ENCODE measurements around the gene MTHFSD.

Gene MTHFSD

DNA sequence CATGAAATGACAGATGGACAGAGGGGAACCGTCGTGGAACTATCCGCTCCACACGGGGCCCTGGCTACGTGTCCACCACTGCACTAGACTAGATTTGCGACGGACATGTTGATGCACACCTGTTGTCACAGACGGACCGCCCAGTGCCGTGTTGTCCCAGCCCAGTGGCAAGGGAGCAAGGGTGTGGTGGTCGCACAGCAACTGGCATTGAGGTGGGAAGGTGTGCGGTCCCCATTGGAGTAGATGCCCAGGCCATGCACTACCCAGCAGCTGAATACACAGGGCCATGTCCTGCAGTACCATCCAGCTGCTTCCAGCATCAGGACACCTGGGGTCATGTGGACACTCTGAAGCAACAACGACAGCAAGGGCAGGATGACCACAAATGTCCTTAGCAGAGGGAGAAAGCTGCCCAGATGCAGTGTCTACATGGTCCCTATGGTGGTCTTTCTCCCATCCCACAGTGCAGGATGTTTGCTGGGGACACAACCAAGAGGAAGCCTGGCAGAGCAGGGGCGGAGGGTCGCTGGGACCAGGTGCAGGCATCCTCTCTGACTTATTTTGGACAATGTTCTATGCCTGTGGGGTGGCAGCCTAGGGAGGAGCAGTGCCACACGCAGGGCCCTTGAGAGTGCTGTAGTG lies 35.9 kb downstream of the MTHFSD start:
- no peak overlapping the region for H2AFZ ChIP-seq (ENCODE audit: insufficient read depth, low read length, poor library complexity)
- WGBS (ENCODE audit: extremely low coverage, insufficient coverage, insufficient read length): no CpG with 5 or more reads among the region's 16 CpGs
- no peak for DNase-seq

DNA sequence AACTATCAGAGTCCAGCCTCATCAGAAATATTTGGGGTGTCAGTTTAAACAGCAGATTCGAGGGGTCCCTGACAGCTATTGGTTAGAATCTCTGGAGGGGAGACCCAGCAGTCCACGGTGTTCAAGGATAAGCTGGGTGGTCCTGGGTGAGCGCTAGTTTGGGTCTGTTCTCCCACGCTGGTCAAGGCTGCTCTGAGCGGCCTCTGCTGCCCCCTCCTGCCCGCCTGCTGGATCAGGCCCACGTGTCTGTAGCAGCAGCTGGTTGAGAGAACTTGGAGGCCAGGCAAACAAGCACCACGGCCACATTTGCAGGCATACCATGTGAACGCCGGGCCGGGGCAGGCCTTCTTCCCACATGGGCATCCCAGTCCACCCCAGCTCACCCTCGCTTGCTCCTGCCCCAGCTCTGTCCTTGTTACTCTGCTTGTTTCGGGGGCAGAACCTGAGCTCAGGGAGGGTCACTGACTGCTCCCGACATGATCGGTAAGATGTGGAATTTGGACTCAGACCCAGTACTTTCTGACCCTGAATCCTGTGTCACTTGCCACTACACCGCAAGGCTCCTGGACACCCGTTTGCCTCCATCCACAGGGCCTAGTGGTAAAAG lies 37.3 kb downstream of the MTHFSD start:
- no peak overlapping the region for H3K9ac ChIP-seq (ENCODE audit: low read length)
- H3K23ac ChIP-seq (ENCODE audit: low read length): no peak overlapping the region
- H3K9me3 ChIP-seq (ENCODE audit: insufficient read depth, low read depth, low read length): peaks cover 2% of the 10 kb centered on the region
- no peak overlapping the region for H2BK12ac ChIP-seq (ENCODE audit: low read length)
- no peaks in the 10 kb centered on the region for H3K79me2 ChIP-seq (ENCODE audit: control insufficient read depth, insufficient read depth, low read length, poor library complexity)
- H3K79me1 ChIP-seq (ENCODE audit: low read length): no peaks in the 10 kb centered on the region
- H3K14ac ChIP-seq (ENCODE audit: low read length): no peak overlapping the region
- H4K8ac ChIP-seq (ENCODE audit: low read depth, low read length): no peak overlapping the region
- H3K27ac ChIP-seq (ENCODE audit: low read depth, low read length): no peak overlapping the region
- no peak overlapping the region for H4K91ac ChIP-seq (ENCODE audit: low read depth, low read length)
- H3K4me1 ChIP-seq (ENCODE audit: control insufficient read depth in 1 of 2, insufficient read depth in 2 of 2, low read length in 2 of 2): peaks cover 4 to 5% of the 10 kb centered on the region in 2 experiments
- DNase-seq: peak; percentile 19 to 53
- no peak overlapping the region for H2BK5ac ChIP-seq (ENCODE audit: low read depth, low read length, poor library complexity)
- no peak overlapping the region for H2AK5ac ChIP-seq (ENCODE audit: low read length)
- no peak overlapping the region for H4K12ac ChIP-seq (ENCODE audit: low read depth, low read length)
- no peak overlapping the region for H3K18ac ChIP-seq (ENCODE audit: low read length)
- H3K36me3 ChIP-seq (ENCODE audit: control insufficient read depth in 1 of 2, insufficient read depth in 2 of 2, low read length in 2 of 2): no peaks in the 10 kb centered on the region
- WGBS (ENCODE audit: extremely low coverage, insufficient coverage, insufficient read length): no CpG with 5 or more reads among the region's 17 CpGs
- H2BK120ac ChIP-seq (ENCODE audit: insufficient read depth, low read length, poor library complexity): no peak overlapping the region
- no peak overlapping the region for H3K4me2 ChIP-seq (ENCODE audit: low read length)
- H2AFZ ChIP-seq (ENCODE audit: insufficient read depth, low read length, poor library complexity): no peak overlapping the region
- peaks cover 36% of the 10 kb centered on the region for H3K27me3 ChIP-seq (ENCODE audit: insufficient read depth, low read length)
- H3K4me3 ChIP-seq (ENCODE audit: low read depth, low read length): no peak overlapping the region
- H3K4ac ChIP-seq (ENCODE audit: low read depth, low read length): no peak overlapping the region

More for the DNA sequence above, 35.9 kb downstream of the MTHFSD start:
- no peak overlapping the region for H2BK5ac ChIP-seq (ENCODE audit: low read depth, low read length, poor library complexity)
- H3K79me1 ChIP-seq (ENCODE audit: low read length): no peaks in the 10 kb centered on the region
- no peak overlapping the region for H4K8ac ChIP-seq (ENCODE audit: low read depth, low read length)
- no peak overlapping the region for H2BK120ac ChIP-seq (ENCODE audit: insufficient read depth, low read length, poor library complexity)
- no peak overlapping the region for H3K9ac ChIP-seq (ENCODE audit: low read length)
- no peak overlapping the region for H3K18ac ChIP-seq (ENCODE audit: low read length)
- H3K4me2 ChIP-seq (ENCODE audit: low read length): no peak overlapping the region
- H4K12ac ChIP-seq (ENCODE audit: low read depth, low read length): no peak overlapping the region
- H3K9me3 ChIP-seq (ENCODE audit: insufficient read depth, low read depth, low read length): peaks cover 2% of the 10 kb centered on the region
- H3K4ac ChIP-seq (ENCODE audit: low read depth, low read length): no peak overlapping the region
- no peak overlapping the region for H2BK12ac ChIP-seq (ENCODE audit: low read length)
- no peaks in the 10 kb centered on the region for H3K36me3 ChIP-seq (ENCODE audit: control insufficient read depth in 1 of 2, insufficient read depth in 2 of 2, low read length in 2 of 2)
- H3K14ac ChIP-seq (ENCODE audit: low read length): no peak overlapping the region
- H3K79me2 ChIP-seq (ENCODE audit: control insufficient read depth, insufficient read depth, low read length, poor library complexity): no peaks in the 10 kb centered on the region
- peaks cover 4 to 5% of the 10 kb centered on the region in 2 experiments for H3K4me1 ChIP-seq (ENCODE audit: control insufficient read depth in 1 of 2, insufficient read depth in 2 of 2, low read length in 2 of 2)
- H4K91ac ChIP-seq (ENCODE audit: low read depth, low read length): no peak overlapping the region
- H3K27me3 ChIP-seq (ENCODE audit: insufficient read depth, low read length): peaks cover 25% of the 10 kb centered on the region
- no peak overlapping the region for H3K27ac ChIP-seq (ENCODE audit: low read depth, low read length)
- H3K4me3 ChIP-seq (ENCODE audit: low read depth, low read length): peak overlapping the region; percentile 34
- no peak overlapping the region for H2AK5ac ChIP-seq (ENCODE audit: low read length)
- no peak overlapping the region for H3K23ac ChIP-seq (ENCODE audit: low read length)

DNA sequence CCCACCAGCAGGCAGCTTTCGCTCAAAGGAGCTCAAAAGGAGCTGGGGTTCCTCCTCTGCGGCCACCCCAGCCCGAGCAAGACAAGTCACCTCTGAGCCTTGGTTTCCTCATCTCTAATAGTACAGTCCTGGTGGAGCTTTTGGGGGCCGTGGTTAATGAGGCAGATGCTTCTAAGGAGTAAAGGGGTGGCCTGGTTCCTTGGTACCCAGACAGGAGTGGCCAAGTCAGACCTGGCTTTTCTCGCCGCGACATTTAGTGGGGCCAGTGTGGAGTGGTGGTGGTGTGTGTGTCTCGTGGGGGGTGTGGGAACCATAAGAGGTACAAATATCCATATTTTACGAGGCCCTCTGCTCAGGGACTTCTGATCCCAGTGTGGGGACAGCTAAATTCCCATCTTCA lies 38.0 kb downstream of the MTHFSD start:
- Histone ChIP-seq H3K4me3 (ENCODE audit: low read depth, low read length) (no peak overlapping the region), H2BK5ac (ENCODE audit: low read depth, low read length, poor library complexity) (no peak overlapping the region), H3K27ac (ENCODE audit: low read depth, low read length) (no peak overlapping the region), H2BK120ac (ENCODE audit: insufficient read depth, low read length, poor library complexity) (no peak overlapping the region), H4K91ac (ENCODE audit: low read depth, low read length) (no peak overlapping the region), H4K8ac (ENCODE audit: low read depth, low read length) (no peak overlapping the region), H3K36me3 (ENCODE audit: control insufficient read depth in 1 of 2, insufficient read depth in 2 of 2, low read length in 2 of 2) (no peaks in the 10 kb centered on the region), H3K4me2 (ENCODE audit: low read length) (no peak overlapping the region), H2AK5ac (ENCODE audit: low read length) (no peak overlapping the region), H2BK12ac (ENCODE audit: low read length) (no peak overlapping the region), H3K14ac (ENCODE audit: low read length) (no peak overlapping the region), H2AFZ (ENCODE audit: insufficient read depth, low read length, poor library complexity) (no peak overlapping the region), H3K18ac (ENCODE audit: low read length) (no peak overlapping the region), H3K4me1 (ENCODE audit: control insufficient read depth in 1 of 2, insufficient read depth in 2 of 2, low read length in 2 of 2) (peaks cover 4 to 5% of the 10 kb centered on the region in 2 experiments), H3K4ac (ENCODE audit: low read depth, low read length) (no peak overlapping the region), H3K27me3 (ENCODE audit: insufficient read depth, low read length) (peaks cover 43% of the 10 kb centered on the region), H3K9ac (ENCODE audit: low read length) (no peak overlapping the region), H3K79me2 (ENCODE audit: control insufficient read depth, insufficient read depth, low read length, poor library complexity) (no peaks in the 10 kb centered on the region), H3K79me1 (ENCODE audit: low read length) (no peaks in the 10 kb centered on the region), H4K12ac (ENCODE audit: low read depth, low read length) (no peak overlapping the region), H3K23ac (ENCODE audit: low read length) (no peak overlapping the region), H3K9me3 (ENCODE audit: insufficient read depth, low read depth, low read length) (peaks cover 2% of the 10 kb centered on the region)
- DNase-seq: no peak
- WGBS (ENCODE audit: extremely low coverage, insufficient coverage, insufficient read length): no CpG with 5 or more reads among the region's 9 CpGs

DNA sequence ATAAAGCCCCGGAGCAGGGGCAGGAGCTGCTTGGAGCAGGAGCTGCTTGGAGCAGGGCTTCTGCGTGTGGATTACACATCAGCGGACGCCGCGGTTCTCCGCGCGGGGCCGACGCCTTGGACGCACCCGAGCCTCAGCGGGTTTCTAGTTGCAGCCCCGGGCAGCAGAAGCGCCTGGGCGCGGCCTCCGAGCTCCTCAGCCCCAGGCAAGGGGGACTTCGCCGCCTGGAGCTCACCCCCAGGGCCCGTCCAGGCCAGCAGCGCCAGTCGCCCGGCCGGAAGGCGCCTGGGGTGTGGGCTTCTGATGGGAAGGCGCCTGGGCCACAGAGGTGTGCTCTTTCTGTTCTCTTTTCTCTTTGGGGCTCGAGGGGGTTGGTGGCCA lies 38.4 kb downstream of the MTHFSD start:
- no CpG with 5 or more reads among the region's 29 CpGs for WGBS (ENCODE audit: extremely low coverage, insufficient coverage, insufficient read length)
- Histone ChIP-seq H4K12ac (ENCODE audit: low read depth, low read length) (no peak overlapping the region), H2AFZ (ENCODE audit: insufficient read depth, low read length, poor library complexity) (no peak overlapping the region), H3K79me1 (ENCODE audit: low read length) (no peaks in the 10 kb centered on the region), H3K9ac (ENCODE audit: low read length) (no peak overlapping the region), H4K91ac (ENCODE audit: low read depth, low read length) (no peak overlapping the region), H3K4me3 (ENCODE audit: low read depth, low read length) (no peak overlapping the region), H3K27me3 (ENCODE audit: insufficient read depth, low read length) (peaks cover 48% of the 10 kb centered on the region), H3K14ac (ENCODE audit: low read length) (no peak overlapping the region), H3K27ac (ENCODE audit: low read depth, low read length) (no peak overlapping the region), H3K4ac (ENCODE audit: low read depth, low read length) (no peak overlapping the region), H4K8ac (ENCODE audit: low read depth, low read length) (no peak overlapping the region), H3K18ac (ENCODE audit: low read length) (no peak overlapping the region), H3K79me2 (ENCODE audit: control insufficient read depth, insufficient read depth, low read length, poor library complexity) (no peaks in the 10 kb centered on the region), H2BK12ac (ENCODE audit: low read length) (no peak overlapping the region), H2AK5ac (ENCODE audit: low read length) (no peak overlapping the region), H3K4me2 (ENCODE audit: low read length) (no peak overlapping the region), H3K36me3 (ENCODE audit: control insufficient read depth in 1 of 2, insufficient read depth in 2 of 2, low read length in 2 of 2) (no peaks in the 10 kb centered on the region), H3K9me3 (ENCODE audit: insufficient read depth, low read depth, low read length) (peaks cover 2% of the 10 kb centered on the region), H3K23ac (ENCODE audit: low read length) (no peak overlapping the region), H2BK120ac (ENCODE audit: insufficient read depth, low read length, poor library complexity) (no peak overlapping the region), H2BK5ac (ENCODE audit: low read depth, low read length, poor library complexity) (no peak overlapping the region), H3K4me1 (ENCODE audit: control insufficient read depth in 1 of 2, insufficient read depth in 2 of 2, low read length in 2 of 2) (peaks cover 4 to 5% of the 10 kb centered on the region in 2 experiments)
- no peak for DNase-seq

Measured in trophoblast cell (in vitro differentiated cells and primary cell).